Measurements from ENCODE around the gene HP.

DNA sequence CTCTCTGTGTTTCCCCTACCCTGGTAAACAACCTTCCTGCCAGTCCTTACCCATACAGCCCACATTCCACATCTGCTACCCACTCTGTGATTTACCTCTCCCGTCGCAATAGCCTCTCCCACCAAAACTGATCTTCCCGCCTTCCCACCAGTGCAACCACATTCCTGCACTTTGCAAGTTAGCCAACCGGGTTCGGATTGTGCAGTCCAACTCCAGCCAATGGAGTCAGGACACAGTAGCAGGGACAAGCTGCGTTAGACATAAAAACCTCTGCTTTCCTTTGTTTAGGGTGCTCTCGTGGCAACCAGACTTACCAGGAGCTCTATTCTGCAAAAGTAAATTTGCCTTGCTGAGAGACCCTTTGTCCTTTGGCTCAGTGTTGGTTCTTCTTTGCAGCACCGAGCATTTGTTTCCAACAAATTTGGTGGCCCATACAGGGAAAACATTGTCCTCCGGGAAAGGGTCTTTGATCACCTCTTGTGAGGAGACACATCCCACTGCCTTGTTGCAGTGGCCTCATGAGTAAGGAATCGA is 10.1 kb downstream of the HP start:
- TF ChIP-seq, protein P1, sequence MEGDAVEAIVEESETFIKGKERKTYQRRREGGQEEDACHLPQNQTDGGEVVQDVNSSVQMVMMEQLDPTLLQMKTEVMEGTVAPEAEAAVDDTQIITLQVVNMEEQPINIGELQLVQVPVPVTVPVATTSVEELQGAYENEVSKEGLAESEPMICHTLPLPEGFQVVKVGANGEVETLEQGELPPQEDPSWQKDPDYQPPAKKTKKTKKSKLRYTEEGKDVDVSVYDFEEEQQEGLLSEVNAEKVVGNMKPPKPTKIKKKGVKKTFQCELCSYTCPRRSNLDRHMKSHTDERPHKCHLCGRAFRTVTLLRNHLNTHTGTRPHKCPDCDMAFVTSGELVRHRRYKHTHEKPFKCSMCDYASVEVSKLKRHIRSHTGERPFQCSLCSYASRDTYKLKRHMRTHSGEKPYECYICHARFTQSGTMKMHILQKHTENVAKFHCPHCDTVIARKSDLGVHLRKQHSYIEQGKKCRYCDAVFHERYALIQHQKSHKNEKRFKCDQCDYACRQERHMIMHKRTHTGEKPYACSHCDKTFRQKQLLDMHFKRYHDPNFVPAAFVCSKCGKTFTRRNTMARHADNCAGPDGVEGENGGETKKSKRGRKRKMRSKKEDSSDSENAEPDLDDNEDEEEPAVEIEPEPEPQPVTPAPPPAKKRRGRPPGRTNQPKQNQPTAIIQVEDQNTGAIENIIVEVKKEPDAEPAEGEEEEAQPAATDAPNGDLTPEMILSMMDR (conservative IDR thresholded peaks at IDR 0.05; ENCODE audit: low read length) = no peak
- no peak for TF ChIP-seq EZH2phosphoT487 (IDR thresholded peaks at IDR 0.05; ENCODE audit: borderline replicate concordance, low read depth, low read length)

Measured in OCI-LY7 (cell line).